ENCODE data around the gene COX19.

Gene COX19

DNA sequence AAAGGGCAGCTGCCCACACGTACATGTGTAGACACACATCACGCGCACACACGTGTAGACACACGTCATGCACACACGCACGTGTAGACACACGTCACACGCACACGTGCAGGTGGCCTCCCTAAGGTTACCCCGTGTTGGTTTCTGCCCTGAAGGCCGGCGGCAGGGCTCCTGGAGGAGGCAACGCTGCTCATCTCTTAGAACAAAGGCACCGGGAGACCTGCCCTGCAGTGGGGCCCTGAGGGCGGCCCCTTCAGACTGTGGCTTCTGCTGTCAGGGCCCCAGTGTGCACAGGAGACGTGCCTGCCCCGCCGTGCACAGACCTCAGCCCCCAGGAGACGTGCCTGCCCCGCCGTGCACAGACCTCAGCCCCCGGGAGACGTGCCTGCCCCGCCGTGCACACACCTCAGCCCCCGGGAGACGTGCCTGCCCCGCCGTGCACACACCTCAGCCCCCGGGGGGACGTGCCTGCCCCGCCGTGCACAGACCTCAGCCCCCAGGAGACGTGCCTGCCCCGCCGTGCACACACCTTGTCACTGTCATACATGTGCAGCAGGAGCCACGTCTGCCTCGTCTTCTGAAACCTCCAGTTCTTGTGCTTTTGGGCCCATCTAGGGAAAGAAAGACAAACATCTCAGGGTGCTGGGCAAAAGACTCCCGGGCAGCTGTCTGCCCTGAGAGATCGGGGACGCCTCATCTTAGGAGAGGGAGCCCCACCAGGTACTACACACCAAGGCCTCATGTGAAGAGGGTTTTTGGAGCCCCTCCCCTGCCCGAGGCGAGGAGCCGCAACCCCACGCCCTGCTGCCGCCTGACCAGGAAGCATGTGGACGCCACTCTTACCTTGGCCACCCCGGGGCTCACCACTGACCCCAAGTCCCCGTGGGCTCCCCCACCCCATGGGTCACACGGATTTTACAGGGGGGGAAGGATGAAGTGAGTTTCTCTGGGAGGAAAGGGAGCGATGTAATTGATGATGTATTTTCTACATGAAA, 24.9 kb upstream of the COX19 start:
- H3K9ac ChIP-seq (ENCODE audit: low read length): no peak overlapping the region
- no peak for DNase-seq
- no peaks in the 10 kb centered on the region for H3K9me2 ChIP-seq (replicated peaks; ENCODE audit: insufficient read depth, low read length)
- no peaks in the 10 kb centered on the region for H3K36me3 ChIP-seq (replicated peaks; ENCODE audit: insufficient read depth, low read length)
- H3K4me3 ChIP-seq (ENCODE audit: low read length): no peak overlapping the region
- no peak overlapping the region for H3K4me2 ChIP-seq (ENCODE audit: low read depth, low read length)
- no peaks in the 10 kb centered on the region for H3K27me3 ChIP-seq (replicated peaks; ENCODE audit: insufficient read depth, low read length)
- H4K20me1 ChIP-seq (ENCODE audit: insufficient read depth, low read length): no peaks in the 10 kb centered on the region
- TF ChIP-seq EZH2phosphoT487 (IDR thresholded peaks at IDR 0.05; ENCODE audit: low read length) (no peak), EZH2 (optimal IDR thresholded peaks at IDR 0.05; ENCODE audit: low read depth, low read length) (no peak)
- TF ChIP-seq, protein P1, sequence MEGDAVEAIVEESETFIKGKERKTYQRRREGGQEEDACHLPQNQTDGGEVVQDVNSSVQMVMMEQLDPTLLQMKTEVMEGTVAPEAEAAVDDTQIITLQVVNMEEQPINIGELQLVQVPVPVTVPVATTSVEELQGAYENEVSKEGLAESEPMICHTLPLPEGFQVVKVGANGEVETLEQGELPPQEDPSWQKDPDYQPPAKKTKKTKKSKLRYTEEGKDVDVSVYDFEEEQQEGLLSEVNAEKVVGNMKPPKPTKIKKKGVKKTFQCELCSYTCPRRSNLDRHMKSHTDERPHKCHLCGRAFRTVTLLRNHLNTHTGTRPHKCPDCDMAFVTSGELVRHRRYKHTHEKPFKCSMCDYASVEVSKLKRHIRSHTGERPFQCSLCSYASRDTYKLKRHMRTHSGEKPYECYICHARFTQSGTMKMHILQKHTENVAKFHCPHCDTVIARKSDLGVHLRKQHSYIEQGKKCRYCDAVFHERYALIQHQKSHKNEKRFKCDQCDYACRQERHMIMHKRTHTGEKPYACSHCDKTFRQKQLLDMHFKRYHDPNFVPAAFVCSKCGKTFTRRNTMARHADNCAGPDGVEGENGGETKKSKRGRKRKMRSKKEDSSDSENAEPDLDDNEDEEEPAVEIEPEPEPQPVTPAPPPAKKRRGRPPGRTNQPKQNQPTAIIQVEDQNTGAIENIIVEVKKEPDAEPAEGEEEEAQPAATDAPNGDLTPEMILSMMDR (IDR thresholded peaks at IDR 0.05; ENCODE audit: low read length): no peak
- H3K4me1 ChIP-seq (ENCODE audit: low read length): no peaks in the 10 kb centered on the region
- no peak overlapping the region for H2AFZ ChIP-seq (ENCODE audit: low read length)
- no peaks in the 10 kb centered on the region for H3F3A ChIP-seq (ENCODE audit: insufficient read depth, low read length)
- no peaks in the 10 kb centered on the region for H3K79me2 ChIP-seq (ENCODE audit: low read length)
- no peak overlapping the region for H3K27ac ChIP-seq (ENCODE audit: low read length)
- H3K9me3 ChIP-seq (replicated peaks; ENCODE audit: insufficient read depth, low read length): no peaks in the 10 kb centered on the region

DNA sequence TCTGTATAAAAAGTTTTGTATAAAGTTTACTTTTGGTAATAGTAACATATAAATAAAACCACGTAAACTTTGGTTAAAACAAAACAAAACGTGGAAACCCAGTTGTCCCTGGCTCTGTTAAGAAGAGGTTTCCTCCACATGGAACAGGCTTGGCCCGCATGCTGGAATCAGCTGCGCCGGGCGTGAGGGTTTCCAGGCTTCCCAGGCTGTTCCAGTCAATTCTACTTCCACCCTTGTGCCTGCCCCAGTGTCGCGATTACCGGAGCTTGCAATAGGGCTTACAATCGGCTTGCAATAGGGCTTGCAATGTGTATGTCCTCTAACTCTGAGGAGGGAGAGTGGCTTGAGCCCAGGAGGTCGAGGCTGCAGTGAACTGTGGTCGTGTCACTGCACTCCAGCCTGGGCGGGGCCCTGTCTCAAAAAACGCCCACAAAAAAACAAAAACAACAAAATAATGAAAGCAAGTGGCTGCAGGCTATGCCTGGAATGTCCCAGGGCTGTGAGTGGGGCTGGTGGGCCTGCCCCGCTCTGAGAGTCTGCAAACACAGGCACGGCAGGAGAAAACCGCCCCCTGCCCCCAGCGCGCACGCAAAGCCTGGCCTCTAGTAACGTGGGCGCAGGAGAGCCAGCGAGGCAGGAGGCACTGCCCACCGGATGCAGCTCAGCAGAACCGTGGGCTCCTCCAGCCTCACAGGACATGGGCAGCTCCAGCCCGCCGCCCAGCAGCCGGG, 24.0 kb upstream of the COX19 start:
- no peak overlapping the region for H3K9ac ChIP-seq (ENCODE audit: low read length)

DNA sequence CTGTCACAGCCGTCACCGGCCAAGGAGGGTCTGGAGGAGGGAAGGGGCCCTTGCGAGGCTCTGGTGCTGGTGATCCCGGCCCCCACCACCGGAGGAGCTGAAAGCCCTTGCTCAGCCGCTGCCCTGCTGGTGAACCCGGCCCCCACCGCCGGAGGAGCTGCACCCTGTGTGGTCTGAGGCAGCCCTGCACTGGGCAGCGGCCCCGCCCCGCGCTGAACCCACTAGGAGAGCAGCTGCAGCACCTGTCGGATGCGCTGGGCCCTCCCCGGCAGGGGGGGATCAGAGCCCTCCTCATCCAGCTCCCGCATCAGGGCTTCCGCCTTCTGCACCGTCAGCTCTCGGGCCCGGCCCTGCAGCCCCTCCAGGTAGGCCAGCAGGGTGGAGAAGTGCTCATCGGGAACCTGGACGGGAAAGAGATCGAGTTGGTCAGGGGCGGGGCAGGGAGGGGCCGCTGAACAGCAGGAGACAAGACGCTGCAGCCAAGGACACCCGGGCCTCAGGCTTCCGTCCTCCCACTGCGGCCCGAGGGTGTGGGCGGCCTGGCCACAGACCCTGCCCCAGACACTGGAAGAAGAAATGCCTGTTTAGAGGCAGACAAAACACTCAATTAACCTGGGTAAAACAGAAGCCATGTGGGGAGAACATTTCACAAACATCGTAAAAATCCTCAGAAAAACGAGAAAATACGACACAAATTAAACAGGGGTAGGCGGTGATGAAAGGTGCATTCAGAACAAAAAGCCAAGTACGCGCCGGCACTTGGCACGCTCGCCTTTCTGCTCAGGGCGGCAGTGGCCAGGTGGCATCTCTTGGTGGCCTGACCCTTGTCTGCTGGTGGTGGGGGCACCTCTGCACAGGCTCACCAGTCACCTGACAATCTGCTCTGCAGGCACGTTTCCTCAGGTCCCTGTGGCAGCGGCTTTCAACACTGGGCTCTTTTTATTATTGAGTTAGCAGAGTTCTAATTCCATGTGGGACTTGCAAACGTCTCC, 22.4 kb upstream of the COX19 start:
- no peaks in the 10 kb centered on the region for H3K36me3 ChIP-seq (replicated peaks; ENCODE audit: insufficient read depth, low read length)
- no peaks in the 10 kb centered on the region for H3K4me1 ChIP-seq (ENCODE audit: low read length)
- no peak overlapping the region for H3K4me3 ChIP-seq (ENCODE audit: low read length)
- H3K4me2 ChIP-seq (ENCODE audit: low read depth, low read length): no peak overlapping the region
- no peak overlapping the region for H3K9ac ChIP-seq (ENCODE audit: low read length)
- TF ChIP-seq EZH2phosphoT487 (IDR thresholded peaks at IDR 0.05; ENCODE audit: low read length): no peak
- TF ChIP-seq, protein P1 (IDR thresholded peaks at IDR 0.05; ENCODE audit: low read length): no peak
- no peak for TF ChIP-seq EZH2 (optimal IDR thresholded peaks at IDR 0.05; ENCODE audit: low read depth, low read length)
- H3F3A ChIP-seq (ENCODE audit: insufficient read depth, low read length): no peaks in the 10 kb centered on the region
- H4K20me1 ChIP-seq (ENCODE audit: insufficient read depth, low read length): no peaks in the 10 kb centered on the region
- no peaks in the 10 kb centered on the region for H3K9me2 ChIP-seq (replicated peaks; ENCODE audit: insufficient read depth, low read length)
- no peaks in the 10 kb centered on the region for H3K79me2 ChIP-seq (ENCODE audit: low read length)
- no peaks in the 10 kb centered on the region for H3K9me3 ChIP-seq (replicated peaks; ENCODE audit: insufficient read depth, low read length)
- no peak overlapping the region for H2AFZ ChIP-seq (ENCODE audit: low read length)
- no peak overlapping the region for H3K27ac ChIP-seq (ENCODE audit: low read length)
- H3K27me3 ChIP-seq (replicated peaks; ENCODE audit: insufficient read depth, low read length): no peaks in the 10 kb centered on the region
- no peak for DNase-seq

More for the DNA sequence above, 24.0 kb upstream of the COX19 start:
- Histone ChIP-seq H3K9me2 (replicated peaks; ENCODE audit: insufficient read depth, low read length) (no peaks in the 10 kb centered on the region), H3K4me2 (ENCODE audit: low read depth, low read length) (no peak overlapping the region), H2AFZ (ENCODE audit: low read length) (no peak overlapping the region), H3K4me3 (ENCODE audit: low read length) (no peak overlapping the region), H3K4me1 (ENCODE audit: low read length) (no peaks in the 10 kb centered on the region), H3F3A (ENCODE audit: insufficient read depth, low read length) (no peaks in the 10 kb centered on the region), H3K79me2 (ENCODE audit: low read length) (no peaks in the 10 kb centered on the region), H3K27ac (ENCODE audit: low read length) (no peak overlapping the region), H3K9me3 (replicated peaks; ENCODE audit: insufficient read depth, low read length) (no peaks in the 10 kb centered on the region), H3K36me3 (replicated peaks; ENCODE audit: insufficient read depth, low read length) (no peaks in the 10 kb centered on the region), H3K27me3 (replicated peaks; ENCODE audit: insufficient read depth, low read length) (no peaks in the 10 kb centered on the region), H4K20me1 (ENCODE audit: insufficient read depth, low read length) (no peaks in the 10 kb centered on the region)
- TF ChIP-seq, protein P1 (IDR thresholded peaks at IDR 0.05; ENCODE audit: low read length): no peak
- TF ChIP-seq EZH2 (optimal IDR thresholded peaks at IDR 0.05; ENCODE audit: low read depth, low read length) (no peak), EZH2phosphoT487 (IDR thresholded peaks at IDR 0.05; ENCODE audit: low read length) (no peak)
- no peak for DNase-seq
